HG02973 (cell line): ENCODE results near the gene SEMA4D.

Experiments
- ATAC-seq: cut with Tn5 transposase; IDR thresholded peaks from one replicate; pipeline ENCODE4 v1.9.1; 2021; ENCODE audit warnings: moderate library complexity; ENCODE audit not compliant: unreplicated experiment

Gene SEMA4D

GRCh38 chr9:89432986-89433530 lies 64.9 kb downstream of the SEMA4D start:
- ATAC-seq: no peak

DNA sequence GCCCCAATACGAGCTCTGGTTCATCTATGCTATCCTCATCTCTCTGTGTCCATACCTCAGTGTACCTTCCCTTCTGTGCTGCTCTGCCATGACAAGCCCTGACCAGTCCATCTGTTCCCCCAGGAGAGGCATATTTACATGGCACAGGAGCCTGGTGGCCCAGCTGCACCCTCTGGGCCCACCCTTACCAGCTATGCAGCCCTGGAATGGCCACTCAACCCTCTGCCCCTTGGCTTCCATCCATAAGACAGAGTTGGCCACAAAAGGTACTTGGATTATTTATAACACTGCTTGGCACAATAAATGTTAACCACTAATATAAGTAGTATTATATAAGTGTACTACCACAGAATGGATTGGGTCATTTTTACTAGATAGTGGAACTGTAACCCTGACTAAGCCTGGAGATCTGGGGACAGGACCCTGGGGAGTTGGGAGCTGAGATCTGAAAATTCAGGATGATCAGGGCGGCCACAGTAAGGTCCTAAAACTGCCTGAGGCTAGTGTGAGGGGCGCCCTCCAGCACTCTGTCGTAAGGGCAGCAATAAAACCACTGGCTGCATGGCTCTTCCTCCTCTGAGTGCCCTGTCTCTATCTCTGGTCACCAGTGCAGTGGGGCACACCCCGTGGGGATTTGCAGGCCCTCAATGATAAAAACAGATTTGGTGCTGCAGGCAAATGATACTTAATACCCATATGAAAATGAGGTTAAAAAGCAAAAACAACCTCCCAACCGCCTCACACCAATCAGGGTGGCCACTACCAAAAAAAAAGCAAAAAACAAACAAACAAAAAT lies 65.8 kb downstream of the SEMA4D start:
- ATAC-seq: no peak

GRCh38 chr9:89430995-89431394 lies 66.9 kb downstream of the SEMA4D start:
- no peak for ATAC-seq

GRCh38 chr9:89428901-89429890 lies 68.7 kb downstream of the SEMA4D start:
- ATAC-seq: no peak

DNA sequence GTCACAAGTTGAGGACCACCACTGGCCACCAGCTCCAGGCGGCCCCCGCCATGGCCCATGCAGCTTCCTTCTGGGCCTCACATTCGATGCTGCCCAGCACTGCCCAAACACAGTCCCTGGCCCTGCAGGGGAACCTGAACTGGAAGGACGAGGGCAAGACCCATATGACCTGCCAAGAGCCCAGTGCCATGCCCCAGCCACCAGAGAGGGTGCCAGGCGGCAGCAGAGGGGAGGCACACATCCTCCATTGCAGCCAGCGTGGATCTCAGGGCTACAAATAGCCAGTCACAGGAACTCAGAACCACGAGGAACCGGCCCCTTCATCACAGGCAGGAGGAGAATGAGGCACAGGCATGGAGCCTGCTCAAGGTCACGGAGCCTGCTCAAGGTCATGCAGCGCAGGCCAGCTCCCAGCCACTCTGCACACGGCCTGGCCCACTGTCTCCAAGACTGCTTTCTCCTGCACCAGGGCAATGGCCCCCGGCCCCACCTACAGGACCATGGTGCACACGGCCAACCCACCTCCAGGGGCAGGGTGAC lies 69.6 kb downstream of the SEMA4D start:
- ATAC-seq: no peak

- ATAC-seq: no peak
These were observed 70.2 kb downstream of the SEMA4D start for GRCh38 chr9:89427621-89428221.

GRCh38 chr9:89426384-89426961 lies 71.4 kb downstream of the SEMA4D start:
- ATAC-seq: peak; percentile 60

- no peak for ATAC-seq
These were observed 72.0 kb downstream of the SEMA4D start for GRCh38 chr9:89425921-89426383.

- ATAC-seq: no peak
These were observed 72.7 kb downstream of the SEMA4D start for GRCh38 chr9:89425024-89425805.

- no peak for ATAC-seq
These were observed 75.5 kb downstream of the SEMA4D start for GRCh38 chr9:89422151-89422975.

GRCh38 chr9:89421595-89421994 lies 76.3 kb downstream of the SEMA4D start:
- no peak for ATAC-seq

DNA sequence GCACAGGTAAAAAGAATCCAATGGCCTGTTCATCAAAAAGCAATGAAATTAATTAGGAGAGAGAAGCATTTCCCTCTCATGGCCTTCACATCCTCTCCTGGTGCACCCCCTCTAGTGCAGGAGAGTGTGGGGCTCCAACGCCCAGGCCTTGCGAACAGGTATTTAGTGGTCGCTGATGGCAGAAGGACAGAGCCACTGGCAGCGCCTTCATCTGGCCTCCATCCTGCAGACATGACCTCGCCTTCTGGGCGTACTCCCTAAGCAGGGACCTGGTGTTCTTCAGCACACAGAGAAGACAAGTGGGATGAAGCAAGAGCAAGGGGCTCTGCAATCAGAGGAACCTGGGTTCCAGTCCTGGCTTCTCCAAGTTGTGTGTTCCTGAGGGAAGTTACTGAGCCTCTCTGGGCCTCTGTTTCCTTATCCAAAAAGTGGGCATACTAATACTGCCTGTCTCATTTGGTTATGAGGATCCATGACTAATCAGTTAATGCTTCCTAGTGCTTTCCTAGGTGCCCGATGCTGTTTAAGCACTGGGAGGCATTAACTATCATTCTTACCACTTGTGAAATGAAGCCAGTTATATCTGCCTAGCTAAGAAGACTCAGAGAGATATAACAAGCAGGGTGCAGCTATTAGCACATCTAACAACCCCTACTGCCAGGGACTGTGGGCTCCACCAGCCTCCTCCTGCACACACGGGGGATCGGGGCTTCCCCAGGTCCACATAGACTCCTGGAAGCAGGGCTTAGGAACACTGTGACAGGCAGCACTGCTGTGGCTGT lies 77.3 kb downstream of the SEMA4D start:
- no peak for ATAC-seq

DNA sequence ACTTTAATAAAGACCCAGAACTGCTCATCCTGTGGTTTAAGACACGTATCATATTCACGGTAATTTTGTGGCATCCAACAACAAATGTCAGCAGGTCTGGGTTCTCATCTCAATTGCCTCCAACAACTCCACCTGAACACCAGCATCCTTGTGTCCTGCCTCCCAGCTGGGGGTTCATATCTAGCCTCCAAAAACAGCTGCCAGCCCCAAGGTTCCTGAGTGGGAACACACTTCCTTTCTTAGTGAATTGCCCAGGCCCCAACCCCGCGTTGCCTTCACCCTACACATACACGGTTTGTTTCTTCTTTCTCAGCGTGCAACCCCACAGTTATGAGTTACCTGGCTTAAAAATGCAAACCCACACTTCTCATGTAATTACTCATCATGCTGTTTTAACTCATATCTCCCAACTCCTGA lies 77.9 kb downstream of the SEMA4D start:
- ATAC-seq: no peak

- ATAC-seq: peak; percentile 64
These were observed 78.9 kb downstream of the SEMA4D start for GRCh38 chr9:89418882-89419640.

DNA sequence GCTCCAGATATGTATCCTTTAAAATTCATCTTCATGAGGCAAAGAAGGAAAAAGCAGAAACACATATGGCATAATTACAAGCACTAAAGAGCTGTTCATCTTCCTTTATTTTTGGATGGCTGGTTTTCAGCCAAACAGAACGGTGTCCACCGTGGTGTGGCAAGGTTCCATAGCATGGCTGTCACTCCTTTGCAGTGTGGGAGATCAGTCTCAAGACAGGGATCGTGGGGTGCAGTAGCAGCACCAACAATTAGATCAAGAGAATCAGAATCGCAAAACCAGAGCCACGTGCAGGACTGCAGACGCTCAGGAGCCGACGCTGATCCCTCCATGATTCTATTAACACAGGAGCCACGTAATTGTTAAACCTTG lies 79.5 kb downstream of the SEMA4D start:
- ATAC-seq: peak; percentile 3

- no peak for ATAC-seq
These were observed 80.0 kb downstream of the SEMA4D start for GRCh38 chr9:89417832-89418473.
